ENCODE results near the gene XPO5. TPM values are rescaled to one million over a fixed set of nuclear protein-coding genes. Genes with fewer than 3 reads are reported as not detected.
A peak's percentile ranks its signal among the peaks of the same experiment; 100 is the strongest.
"Not testable (repeated sequence)": the region's sequence is repeated elsewhere in the genome, so short reads cannot be mapped to it uniquely, and the experiment has no call there.

The XPO5 gene
- total RNA-seq, 1 experiment from 2014 or later, result 57.9 TPM

GRCh38 chr6:43604174-43604573 lies 28.3 kb upstream of the XPO5 start:
- Histone ChIP-seq H3K4me1 (ENCODE audit: low read length) (peaks cover 23% of the 10 kb centered on the region), H3K79me2 (ENCODE audit: low read length) (no peaks in the 10 kb centered on the region), H4K20me1 (ENCODE audit: insufficient read depth, low read depth, low read length) (no peaks in the 10 kb centered on the region), H3K36me3 (ENCODE audit: insufficient read depth, low read length) (peaks cover 19% of the 10 kb centered on the region), H3K27me3 (ENCODE audit: low read length) (no peaks in the 10 kb centered on the region), H3K9ac (ENCODE audit: low read length) (no peak overlapping the region), H2AFZ (ENCODE audit: low read length) (no peak overlapping the region), H3K4me3 (ENCODE audit: low read length) (no peak overlapping the region), H3K27ac (ENCODE audit: low read length) (peak overlapping the region; percentile 34), H3K9me2 (replicated peaks; ENCODE audit: insufficient read depth, low read length) (no peaks in the 10 kb centered on the region), H3K9me3 (ENCODE audit: low read length) (no peaks in the 10 kb centered on the region), H3K4me2 (ENCODE audit: low read depth, low read length, poor library complexity, severe bottlenecking) (no peak overlapping the region)
- no peak for DNase-seq

- Histone ChIP-seq H3K36me3 (ENCODE audit: insufficient read depth, low read length) (peaks cover 28% of the 10 kb centered on the region), H3K79me2 (ENCODE audit: low read length) (no peaks in the 10 kb centered on the region), H4K20me1 (ENCODE audit: insufficient read depth, low read depth, low read length) (no peaks in the 10 kb centered on the region), H3K27ac (ENCODE audit: low read length) (no peak overlapping the region), H3K27me3 (ENCODE audit: low read length) (no peaks in the 10 kb centered on the region), H3K9me3 (ENCODE audit: low read length) (no peaks in the 10 kb centered on the region), H3K9me2 (replicated peaks; ENCODE audit: insufficient read depth, low read length) (no peaks in the 10 kb centered on the region), H2AFZ (ENCODE audit: low read length) (no peak overlapping the region), H3K9ac (ENCODE audit: low read length) (no peak overlapping the region), H3K4me1 (ENCODE audit: low read length) (peaks cover 11% of the 10 kb centered on the region), H3K4me3 (ENCODE audit: low read length) (no peak overlapping the region), H3K4me2 (ENCODE audit: low read depth, low read length, poor library complexity, severe bottlenecking) (no peak overlapping the region)
- DNase-seq, result no peak
These were observed 24.8 kb upstream of the XPO5 start for GRCh38 chr6:43600595-43600994.

GRCh38 chr6:43593938-43594337 lies 18.1 kb upstream of the XPO5 start:
- Histone ChIP-seq H3K27me3 (ENCODE audit: low read length) (no peaks in the 10 kb centered on the region), H3K36me3 (ENCODE audit: insufficient read depth, low read length) (peaks cover 26% of the 10 kb centered on the region; the same call in 1 of the 2 replicates), H3K9ac (ENCODE audit: low read length) (no peak overlapping the region), H3K79me2 (ENCODE audit: low read length) (peaks cover 11% of the 10 kb centered on the region; the same call in 1 of the 2 replicates), H4K20me1 (ENCODE audit: insufficient read depth, low read depth, low read length) (no peaks in the 10 kb centered on the region), H3K9me3 (ENCODE audit: low read length) (no peaks in the 10 kb centered on the region), H3K27ac (ENCODE audit: low read length) (no peak overlapping the region), H3K9me2 (replicated peaks; ENCODE audit: insufficient read depth, low read length) (no peaks in the 10 kb centered on the region), H3K4me3 (ENCODE audit: low read length) (no peak overlapping the region), H2AFZ (ENCODE audit: low read length) (no peak overlapping the region), H3K4me1 (ENCODE audit: low read length) (no peaks in the 10 kb centered on the region), H3K4me2 (ENCODE audit: low read depth, low read length, poor library complexity, severe bottlenecking) (no peak overlapping the region)
- DNase-seq, result no peak

- not testable (repeated sequence) for H3K27ac ChIP-seq (ENCODE audit: low read length); H3K9ac ChIP-seq (ENCODE audit: low read length); DNase-seq
These were observed 13.7 kb upstream of the XPO5 start for GRCh38 chr6:43589564-43589963.

GRCh38 chr6:43588194-43588593 lies 12.4 kb upstream of the XPO5 start:
- Histone ChIP-seq H3K4me3 (ENCODE audit: low read length) (no peak overlapping the region), H3K9me2 (replicated peaks; ENCODE audit: insufficient read depth, low read length) (no peaks in the 10 kb centered on the region), H2AFZ (ENCODE audit: low read length) (no peak overlapping the region), H3K9ac (ENCODE audit: low read length) (no peak overlapping the region), H3K9me3 (ENCODE audit: low read length) (no peaks in the 10 kb centered on the region), H4K20me1 (ENCODE audit: insufficient read depth, low read depth, low read length) (no peaks in the 10 kb centered on the region), H3K4me1 (ENCODE audit: low read length) (peaks cover 13% of the 10 kb centered on the region), H3K79me2 (ENCODE audit: low read length) (peaks cover 13% of the 10 kb centered on the region; the same call in 1 of the 2 replicates), H3K27me3 (ENCODE audit: low read length) (no peaks in the 10 kb centered on the region), H3K27ac (ENCODE audit: low read length) (no peak overlapping the region), H3K4me2 (ENCODE audit: low read depth, low read length, poor library complexity, severe bottlenecking) (no peak overlapping the region), H3K36me3 (ENCODE audit: insufficient read depth, low read length) (peaks cover 41% of the 10 kb centered on the region)
- no peak for DNase-seq

More at GRCh38 chr6:43589564-43589963, 13.7 kb upstream of the XPO5 start:
- Histone ChIP-seq H3K4me1 (ENCODE audit: low read length) (peaks cover 13% of the 10 kb centered on the region), H3K79me2 (ENCODE audit: low read length) (peaks cover 15% of the 10 kb centered on the region; the same call in 1 of the 2 replicates), H3K36me3 (ENCODE audit: insufficient read depth, low read length) (peaks cover 30% of the 10 kb centered on the region)
- H3K9me3 ChIP-seq (ENCODE audit: low read length); H3K4me3 ChIP-seq (ENCODE audit: low read length); H4K20me1 ChIP-seq (ENCODE audit: insufficient read depth, low read depth, low read length); H3K4me2 ChIP-seq (ENCODE audit: low read depth, low read length, poor library complexity, severe bottlenecking); H3K9me2 ChIP-seq (replicated peaks; ENCODE audit: insufficient read depth, low read length); H2AFZ ChIP-seq (ENCODE audit: low read length); H3K27me3 ChIP-seq (ENCODE audit: low read length): not testable (repeated sequence)

- no peaks in the 10 kb centered on the region for H4K20me1 ChIP-seq (ENCODE audit: insufficient read depth, low read depth, low read length)
- peaks cover 8% of the 10 kb centered on the region; the same call in 1 of the 2 replicates for H3K79me2 ChIP-seq (ENCODE audit: low read length)
- no peak overlapping the region for H3K4me2 ChIP-seq (ENCODE audit: low read depth, low read length, poor library complexity, severe bottlenecking)
- H3K9me3 ChIP-seq (ENCODE audit: low read length), result no peaks in the 10 kb centered on the region
- H3K4me1 ChIP-seq (ENCODE audit: low read length), result peaks cover 13% of the 10 kb centered on the region
- no peaks in the 10 kb centered on the region for H3K27me3 ChIP-seq (ENCODE audit: low read length)
- peaks cover 38% of the 10 kb centered on the region for H3K36me3 ChIP-seq (ENCODE audit: insufficient read depth, low read length)
- H3K27ac ChIP-seq (ENCODE audit: low read length), result no peak overlapping the region
- no peak overlapping the region for H3K9ac ChIP-seq (ENCODE audit: low read length)
- no peak overlapping the region for H3K4me3 ChIP-seq (ENCODE audit: low read length)
- H3K9me2 ChIP-seq (replicated peaks; ENCODE audit: insufficient read depth, low read length), result no peaks in the 10 kb centered on the region
- no peak overlapping the region for H2AFZ ChIP-seq (ENCODE audit: low read length)
- no peak for DNase-seq
These were observed 9.2 kb upstream of the XPO5 start for GRCh38 chr6:43584892-43585570.

GRCh38 chr6:43582911-43583310 lies 7.1 kb upstream of the XPO5 start:
- Histone ChIP-seq H3K79me2 (ENCODE audit: low read length) (peaks cover 26% of the 10 kb centered on the region), H3K4me1 (ENCODE audit: low read length) (peaks cover 24% of the 10 kb centered on the region), H3K27ac (ENCODE audit: low read length) (no peak overlapping the region), H3K36me3 (ENCODE audit: insufficient read depth, low read length) (peaks cover 30% of the 10 kb centered on the region), H3K9ac (ENCODE audit: low read length) (no peak overlapping the region), H3K27me3 (ENCODE audit: low read length) (no peaks in the 10 kb centered on the region), H3K4me3 (ENCODE audit: low read length) (no peak overlapping the region), H4K20me1 (ENCODE audit: insufficient read depth, low read depth, low read length) (no peaks in the 10 kb centered on the region), H3K9me3 (ENCODE audit: low read length) (no peaks in the 10 kb centered on the region), H3K9me2 (replicated peaks; ENCODE audit: insufficient read depth, low read length) (no peaks in the 10 kb centered on the region), H2AFZ (ENCODE audit: low read length) (no peak overlapping the region), H3K4me2 (ENCODE audit: low read depth, low read length, poor library complexity, severe bottlenecking) (no peak overlapping the region)
- no peak for DNase-seq

GRCh38 chr6:43579171-43579570 lies 3.3 kb upstream of the XPO5 start:
- peaks cover 56% of the 10 kb centered on the region for H3K79me2 ChIP-seq (ENCODE audit: low read length)
- H3K4me2 ChIP-seq (ENCODE audit: low read depth, low read length, poor library complexity, severe bottlenecking), result no peak overlapping the region
- DNase-seq, result no peak
- no peaks in the 10 kb centered on the region for H3K9me2 ChIP-seq (replicated peaks; ENCODE audit: insufficient read depth, low read length)
- H3K9ac ChIP-seq (ENCODE audit: low read length), result no peak overlapping the region
- peaks cover 27% of the 10 kb centered on the region for H3K4me1 ChIP-seq (ENCODE audit: low read length)
- H3K27ac ChIP-seq (ENCODE audit: low read length), result no peak overlapping the region
- H3K36me3 ChIP-seq (ENCODE audit: insufficient read depth, low read length), result peaks cover 15% of the 10 kb centered on the region; the same call in 1 of the 2 replicates
- no peaks in the 10 kb centered on the region for H4K20me1 ChIP-seq (ENCODE audit: insufficient read depth, low read depth, low read length)
- H3K9me3 ChIP-seq (ENCODE audit: low read length), result no peaks in the 10 kb centered on the region
- no peaks in the 10 kb centered on the region for H3K27me3 ChIP-seq (ENCODE audit: low read length)
- no peak overlapping the region for H2AFZ ChIP-seq (ENCODE audit: low read length)
- no peak overlapping the region for H3K4me3 ChIP-seq (ENCODE audit: low read length)
